Bronchial epithelial cell (primary cell): ENCODE data around the gene EFS. TPM values are rescaled to one million over a fixed set of nuclear protein-coding genes. Genes with fewer than 3 reads are reported as not detected.

Experiments used
- DNase-seq: peaks from one replicate; pipeline ENCODE4 v3.0.0-alpha.2; 2010; ENCODE audit warnings: low read depth
- FAIRE-seq: peaks from 2 replicates; lab custom pipeline; 2011; peaks lifted over from hg19 to GRCh38; lab: Jason Lieb, UNC
- H3K27me3 ChIP-seq: 2 replicates; pipeline ENCODE4 v1.5.1; 2011; ENCODE audit warnings: low read length; ENCODE audit not compliant: control insufficient read depth, insufficient read depth
- H3K36me3 ChIP-seq: 2 replicates; pipeline ENCODE4 v1.5.1; 2011; ENCODE audit warnings: low read length; ENCODE audit not compliant: control insufficient read depth, insufficient read depth
- H3K4me3 ChIP-seq: 2 replicates; pipeline ENCODE4 v1.5.1; 2011; ENCODE audit warnings: mild to moderate bottlenecking, low read depth, low read length, control low read depth
- total RNA-seq: library from RNA; depleted of rRNA; stranded (reverse); fragments of >200 nt; gene quantifications from 2 replicates; pipeline ENCODE4 v1.2.1, GENCODE V29; 2014
- TF ChIP-seq, protein P1 (sequence below): IDR thresholded peaks from 2 replicates; pipeline ENCODE4 v1.5.1; 2011; ENCODE audit warnings: mild to moderate bottlenecking, moderate library complexity, low read length, control low read depth, inconsistent platforms; ENCODE audit not compliant: insufficient read depth, severe bottlenecking

EFS gene
- total RNA-seq, 1 donor from 2014 or later = 2.4 TPM

DNA sequence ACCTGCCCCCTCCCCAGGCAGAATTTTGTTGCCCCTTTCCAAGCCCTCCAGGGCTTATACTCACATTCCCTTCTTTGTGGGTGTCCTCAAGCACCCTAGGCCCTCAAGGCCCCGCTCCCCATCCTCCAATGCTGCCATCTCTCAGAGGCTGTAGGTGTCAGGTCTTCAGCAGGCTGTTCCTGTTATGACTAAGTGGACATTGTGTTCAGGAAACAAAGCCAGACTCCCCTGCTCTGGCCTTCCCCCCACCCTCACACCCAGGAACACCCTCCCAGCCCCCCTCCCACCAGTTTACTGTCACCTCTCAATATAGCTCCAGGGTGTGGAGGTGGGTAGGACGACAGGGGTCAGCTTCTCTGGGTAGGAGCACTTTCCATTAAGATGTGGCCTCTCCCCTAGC is 44.5 kb upstream of the EFS start:
- no peaks in the 10 kb centered on the region for H3K27me3 ChIP-seq
- FAIRE-seq = no peak
- TF ChIP-seq, protein P1, sequence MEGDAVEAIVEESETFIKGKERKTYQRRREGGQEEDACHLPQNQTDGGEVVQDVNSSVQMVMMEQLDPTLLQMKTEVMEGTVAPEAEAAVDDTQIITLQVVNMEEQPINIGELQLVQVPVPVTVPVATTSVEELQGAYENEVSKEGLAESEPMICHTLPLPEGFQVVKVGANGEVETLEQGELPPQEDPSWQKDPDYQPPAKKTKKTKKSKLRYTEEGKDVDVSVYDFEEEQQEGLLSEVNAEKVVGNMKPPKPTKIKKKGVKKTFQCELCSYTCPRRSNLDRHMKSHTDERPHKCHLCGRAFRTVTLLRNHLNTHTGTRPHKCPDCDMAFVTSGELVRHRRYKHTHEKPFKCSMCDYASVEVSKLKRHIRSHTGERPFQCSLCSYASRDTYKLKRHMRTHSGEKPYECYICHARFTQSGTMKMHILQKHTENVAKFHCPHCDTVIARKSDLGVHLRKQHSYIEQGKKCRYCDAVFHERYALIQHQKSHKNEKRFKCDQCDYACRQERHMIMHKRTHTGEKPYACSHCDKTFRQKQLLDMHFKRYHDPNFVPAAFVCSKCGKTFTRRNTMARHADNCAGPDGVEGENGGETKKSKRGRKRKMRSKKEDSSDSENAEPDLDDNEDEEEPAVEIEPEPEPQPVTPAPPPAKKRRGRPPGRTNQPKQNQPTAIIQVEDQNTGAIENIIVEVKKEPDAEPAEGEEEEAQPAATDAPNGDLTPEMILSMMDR = no peak

DNA sequence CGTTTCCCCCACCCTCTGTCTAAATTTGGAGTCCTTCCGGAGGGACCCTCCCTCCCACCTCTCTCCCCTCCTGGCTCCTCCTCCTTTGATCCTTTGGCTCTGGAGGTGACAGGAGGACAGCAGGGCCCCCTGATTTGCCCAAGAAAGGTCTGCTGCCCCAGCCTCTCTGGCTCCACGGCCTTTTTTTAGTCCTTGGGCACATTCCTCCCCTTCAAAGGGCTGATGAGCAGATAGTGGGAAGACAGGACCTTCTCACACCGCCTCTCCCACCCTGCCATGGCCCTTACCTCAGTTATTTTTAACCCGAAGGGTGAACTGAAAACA is 43.3 kb upstream of the EFS start:
- TF ChIP-seq, protein P1 = no peak
- H3K4me3 ChIP-seq = no peak overlapping the region
- FAIRE-seq (no peak), DNase-seq (no peak)
- H3K27me3 ChIP-seq = no peaks in the 10 kb centered on the region
- H3K36me3 ChIP-seq = no peaks in the 10 kb centered on the region

More for the DNA sequence above, 44.5 kb upstream of the EFS start:
- no peak for DNase-seq
- no peaks in the 10 kb centered on the region for H3K36me3 ChIP-seq
- H3K4me3 ChIP-seq = no peak overlapping the region

DNA sequence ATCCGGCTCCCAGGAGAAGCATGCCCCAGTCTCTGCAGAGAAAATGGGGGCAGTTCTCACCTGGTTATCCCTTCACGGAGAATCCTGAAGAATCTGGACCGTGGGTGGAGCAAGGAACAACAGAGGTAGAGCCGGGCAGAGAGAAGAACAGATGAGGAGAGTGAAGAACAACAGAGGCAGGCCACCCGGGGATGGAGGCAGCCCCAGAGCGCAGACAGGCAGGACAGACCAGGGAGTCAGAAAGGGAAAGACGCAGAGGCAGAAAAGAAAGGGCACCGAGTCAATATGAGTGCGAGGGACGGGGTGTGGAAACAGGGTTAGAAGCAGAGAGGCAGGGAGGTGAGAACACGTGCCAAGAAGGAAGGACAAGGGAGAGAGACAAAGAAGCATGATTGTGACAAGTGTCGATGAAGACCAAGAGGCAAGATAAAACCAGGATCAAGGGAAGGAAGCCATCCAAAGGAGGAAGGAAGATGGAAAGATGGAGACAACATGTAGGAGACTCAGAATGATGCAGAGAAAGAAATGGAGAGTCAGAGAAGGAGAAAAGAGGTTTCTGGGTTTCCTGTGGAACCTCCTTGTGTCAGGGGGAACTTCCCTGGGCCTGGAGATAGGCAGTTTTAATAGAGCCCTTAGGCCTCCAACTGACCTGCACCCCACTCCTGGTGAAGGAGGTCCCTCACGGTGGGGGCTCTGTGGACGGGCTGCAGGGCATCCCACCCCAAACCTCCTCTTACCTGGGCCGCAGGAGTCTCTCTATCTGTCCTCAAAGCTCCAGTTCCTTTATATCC is 42.7 kb upstream of the EFS start, which contains the start of gene MYH6:
TSS of gene MYH6 (minus strand) at position 758 of the 791 bp plus-strand sequence. CDS start 1,050 bp downstream, outside the sequence.
- no peaks in the 10 kb centered on the region for H3K27me3 ChIP-seq
- DNase-seq (no peak), FAIRE-seq (no peak)
- TF ChIP-seq, protein P1 = no peak
- no peaks in the 10 kb centered on the region for H3K36me3 ChIP-seq
- no peak within 1 kb of the TSS for H3K4me3 ChIP-seq

DNA sequence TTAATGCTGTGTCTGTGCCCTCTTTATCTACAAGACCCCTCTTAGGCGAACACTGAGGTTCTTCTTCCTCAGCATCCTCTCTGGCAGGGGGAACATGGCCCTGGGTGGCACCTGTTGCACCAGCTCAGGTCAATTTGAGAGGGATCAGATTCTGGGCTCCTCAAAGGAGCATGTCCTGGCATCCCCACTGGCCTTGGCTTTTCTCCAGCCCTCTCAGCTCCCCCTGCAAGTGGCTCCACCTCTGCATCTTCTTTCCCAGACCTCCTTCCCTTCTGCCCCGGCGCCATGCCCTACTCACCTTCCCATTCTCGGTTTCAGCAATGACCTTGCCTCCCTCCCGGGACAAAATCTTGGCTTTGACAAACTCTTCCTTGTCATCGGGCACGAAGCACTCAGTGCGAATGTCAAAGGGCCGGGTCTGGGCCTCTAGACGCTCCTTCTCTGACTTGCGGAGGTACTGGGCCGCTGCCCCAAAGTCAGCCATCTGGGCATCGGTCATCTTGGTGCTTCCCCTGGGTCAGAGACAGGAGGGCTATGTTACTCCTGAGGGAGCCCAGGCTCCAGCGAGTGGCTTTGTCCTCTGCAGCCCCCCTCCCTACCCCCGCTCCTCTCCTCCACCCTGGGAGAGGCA is 41.9 kb upstream of the EFS start:
- DNase-seq = no peak
- no peaks in the 10 kb centered on the region for H3K27me3 ChIP-seq
- FAIRE-seq = no peak
- no peaks in the 10 kb centered on the region for H3K36me3 ChIP-seq
- TF ChIP-seq, protein P1 = no peak
- no peak overlapping the region for H3K4me3 ChIP-seq

DNA sequence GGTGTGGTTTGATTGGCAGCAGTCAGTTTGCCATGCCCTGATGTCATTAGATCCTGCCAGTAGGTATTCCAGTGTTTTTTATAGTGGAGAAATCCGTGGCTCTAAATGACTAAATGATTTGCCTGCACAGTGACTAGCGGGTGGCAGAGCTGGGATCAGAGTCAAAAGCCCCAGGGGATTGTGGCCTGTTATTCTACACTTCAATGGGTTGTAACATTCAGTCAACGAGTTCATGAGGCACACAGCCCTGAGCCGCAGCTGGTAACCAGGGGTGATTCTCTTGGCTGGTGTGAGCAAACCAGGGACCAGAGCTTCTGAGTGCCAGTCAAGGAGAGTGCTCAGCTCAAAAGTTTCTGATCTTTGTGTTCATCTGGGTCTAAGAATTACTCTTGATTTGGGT is 41.3 kb upstream of the EFS start:
- Histone ChIP-seq H3K4me3 (no peak overlapping the region), H3K27me3 (no peaks in the 10 kb centered on the region), H3K36me3 (no peaks in the 10 kb centered on the region)
- DNase-seq (no peak), FAIRE-seq (no peak)
- TF ChIP-seq, protein P1 = no peak
